Measurements from ENCODE around the gene AUTS2.

AUTS2 gene

DNA sequence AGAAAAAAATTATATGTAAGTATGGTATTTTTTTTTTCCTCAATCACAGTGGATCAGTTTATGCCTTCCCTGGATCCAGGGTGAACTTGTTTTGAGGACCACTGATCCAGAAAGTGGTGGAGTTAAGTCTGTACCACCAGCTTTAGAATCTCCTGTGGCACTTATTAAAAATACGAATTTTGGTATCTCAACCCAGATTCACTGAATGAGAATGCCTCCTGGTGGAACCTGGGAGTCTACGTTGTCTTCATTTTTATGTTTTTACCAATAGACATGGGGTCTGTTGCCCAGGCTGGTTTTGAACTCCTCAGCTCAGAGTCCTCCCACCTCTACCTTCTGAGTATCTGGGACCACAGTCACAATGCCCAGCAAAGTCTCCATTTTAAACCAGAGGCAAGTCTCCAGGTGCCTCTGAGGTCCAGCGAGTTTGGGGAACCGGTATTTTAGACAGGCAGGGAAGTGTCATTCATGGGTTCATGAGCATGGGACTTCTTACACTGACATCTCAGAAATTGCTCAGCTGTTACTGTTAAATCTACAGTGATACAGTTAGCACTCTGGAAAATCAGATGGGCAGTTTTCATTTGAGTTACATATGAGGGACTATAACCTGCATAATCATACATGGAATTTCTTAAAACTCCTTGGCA is 200.9 kb downstream of the AUTS2 start:
- DNase-seq, result no peak

DNA sequence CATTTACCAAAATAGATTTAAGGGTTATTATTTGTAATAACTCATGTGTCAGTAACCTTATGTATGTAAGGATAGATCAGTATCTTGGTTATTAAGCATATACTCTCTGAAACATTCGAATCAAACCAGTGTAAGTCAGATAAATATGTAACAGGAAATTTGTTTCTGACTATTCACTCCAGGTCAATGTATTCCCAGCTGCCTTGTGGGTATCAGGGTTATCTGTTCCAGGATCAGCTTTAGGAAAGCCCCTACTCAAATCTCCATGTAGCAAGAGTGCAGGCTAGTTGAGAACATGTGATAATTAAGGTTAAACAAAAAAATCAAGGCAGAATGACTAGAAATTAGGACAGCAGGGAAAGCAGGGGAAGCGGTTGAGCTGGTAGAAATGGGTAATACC is 201.7 kb downstream of the AUTS2 start:
- no peak for DNase-seq

DNA sequence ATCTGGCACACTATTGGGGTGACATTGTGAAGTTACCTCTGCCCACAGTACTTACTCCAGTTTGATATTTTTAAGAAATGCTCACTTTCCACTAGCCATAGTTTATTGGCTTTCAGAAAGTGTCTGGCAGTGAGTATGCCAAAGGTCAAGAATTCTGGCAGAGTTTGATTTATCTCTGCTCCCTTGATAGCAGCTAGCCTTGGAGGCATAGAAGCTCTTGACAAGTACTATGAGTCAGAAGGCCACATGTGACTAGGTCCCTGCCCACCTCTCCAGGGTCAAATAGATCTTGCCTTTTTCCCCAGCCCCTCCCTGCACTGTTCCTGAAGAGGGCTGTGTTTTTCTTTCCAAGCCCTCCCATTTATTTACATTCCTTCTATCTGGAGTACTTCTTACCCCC is 202.2 kb downstream of the AUTS2 start:
- no peak for DNase-seq

DNA sequence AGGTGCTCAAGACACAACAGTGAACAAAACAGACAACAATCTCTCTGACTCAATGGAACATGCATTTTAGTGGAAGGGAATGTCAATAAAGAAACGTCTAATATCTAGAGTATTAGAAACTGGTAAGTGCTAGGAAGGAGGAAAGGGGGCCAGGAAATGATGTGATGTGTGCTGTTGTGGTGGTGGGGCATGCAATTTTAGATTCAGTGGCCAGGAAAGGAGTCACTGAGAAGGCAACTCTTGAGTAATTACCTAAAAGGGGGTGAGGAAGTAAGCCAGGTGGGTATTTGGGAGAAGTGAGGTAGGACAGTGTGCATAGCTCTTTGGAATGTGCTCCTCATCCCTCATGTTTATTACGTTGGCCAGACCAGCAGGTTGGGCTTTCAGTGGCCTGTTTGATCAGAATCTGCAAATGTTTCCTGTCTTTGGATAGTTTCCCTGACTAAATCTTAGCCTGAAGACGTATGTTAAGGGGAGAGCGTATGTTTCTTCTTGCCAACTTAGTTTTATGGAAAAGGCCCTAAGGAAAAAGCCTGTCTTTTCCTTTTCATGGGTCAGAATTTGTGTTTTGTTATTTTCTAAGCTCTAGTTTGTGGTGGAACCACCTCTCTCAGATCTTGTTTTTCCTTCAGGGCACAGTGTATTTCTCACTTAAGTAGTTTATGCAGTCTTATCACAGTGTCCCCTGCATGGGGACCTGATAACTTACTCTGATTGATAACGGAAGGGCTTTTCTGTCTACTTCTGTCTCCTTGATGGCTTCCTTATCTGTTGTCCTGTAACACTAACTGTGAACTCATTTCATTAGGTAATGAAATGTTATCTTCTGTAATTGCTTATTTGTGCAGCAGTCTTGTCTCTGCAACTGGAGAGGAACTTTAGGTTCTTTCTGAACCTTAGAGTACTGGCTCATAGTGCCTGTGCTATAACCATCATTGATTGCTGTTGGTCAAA is 203.7 kb downstream of the AUTS2 start:
- DNase-seq, result no peak

DNA sequence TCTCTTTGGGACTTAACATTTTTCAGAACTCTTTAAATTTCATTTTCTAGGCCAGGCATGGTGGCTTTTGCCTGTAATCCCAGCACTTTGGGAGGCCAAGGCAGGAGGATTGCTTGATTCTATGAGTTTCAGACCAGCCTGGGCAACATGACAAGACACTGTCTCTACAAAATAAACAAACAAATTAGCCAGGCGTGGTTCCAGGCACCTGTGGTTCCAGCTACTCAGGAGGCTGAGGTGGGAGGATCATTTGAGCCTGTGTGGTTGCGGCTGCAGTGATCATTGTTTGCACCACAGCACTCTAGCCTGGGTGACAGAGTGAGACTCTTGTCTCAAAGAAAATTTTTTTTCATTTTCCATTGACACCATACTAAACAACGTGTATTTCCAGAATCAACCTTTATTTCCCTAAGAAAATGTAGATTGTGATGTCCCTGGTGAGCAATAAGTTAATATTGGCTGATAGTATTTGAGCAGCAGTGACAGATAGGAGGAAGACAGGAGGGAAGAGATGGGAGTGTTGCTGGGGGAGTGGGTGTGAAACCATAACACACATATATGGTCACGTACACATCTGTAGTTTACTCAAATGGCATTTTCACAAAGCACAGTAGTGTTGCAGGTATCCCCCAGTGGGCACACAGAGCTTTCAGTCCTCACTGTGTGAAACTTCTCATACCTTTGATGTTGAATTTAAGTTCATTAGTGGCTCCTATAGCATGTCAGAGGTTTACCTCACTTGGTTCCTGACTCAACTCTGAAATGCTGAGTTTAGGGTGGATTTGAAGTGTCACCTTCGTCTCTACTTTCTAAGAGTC is 205.6 kb downstream of the AUTS2 start:
- DNase-seq, result no peak

DNA sequence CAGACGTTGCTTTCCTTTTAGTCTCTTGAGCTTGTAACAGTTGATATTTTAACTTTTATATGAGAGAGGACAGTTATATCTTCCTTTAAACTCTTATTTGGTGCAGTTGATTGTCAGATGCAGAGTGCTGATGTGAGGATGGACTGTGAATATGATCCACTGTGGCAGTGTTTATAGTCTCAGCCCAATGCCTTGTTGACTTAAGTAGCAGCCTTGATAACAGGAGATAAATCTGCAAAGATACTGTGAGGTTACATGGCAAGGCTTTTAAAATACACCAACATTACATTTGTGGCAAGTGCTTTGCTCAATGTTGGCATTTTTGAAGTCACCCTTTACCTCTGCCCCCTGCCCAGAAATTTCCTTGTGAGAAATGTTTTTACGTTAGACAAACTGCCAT is 206.7 kb downstream of the AUTS2 start:
- no peak for DNase-seq

DNA sequence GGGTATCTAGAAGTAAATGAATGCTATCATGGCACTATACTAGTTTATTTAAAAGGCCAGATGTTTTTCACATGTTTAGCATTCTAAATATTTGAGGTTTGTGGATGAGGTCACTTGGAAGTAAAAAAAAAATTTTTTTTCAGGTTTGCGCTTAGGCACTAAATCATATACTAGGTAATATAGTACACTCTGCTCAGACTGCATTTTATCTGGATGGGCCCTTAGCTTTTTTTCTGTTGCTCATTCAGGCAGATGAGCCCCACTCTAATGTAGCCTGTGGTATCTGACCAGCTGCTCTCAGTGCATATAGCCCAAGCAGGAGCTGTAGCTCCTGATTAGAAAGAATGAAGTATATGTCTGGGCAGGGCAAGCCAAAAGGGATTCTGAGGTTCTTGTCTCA is 210.1 kb downstream of the AUTS2 start:
- DNase-seq, result no peak

DNA sequence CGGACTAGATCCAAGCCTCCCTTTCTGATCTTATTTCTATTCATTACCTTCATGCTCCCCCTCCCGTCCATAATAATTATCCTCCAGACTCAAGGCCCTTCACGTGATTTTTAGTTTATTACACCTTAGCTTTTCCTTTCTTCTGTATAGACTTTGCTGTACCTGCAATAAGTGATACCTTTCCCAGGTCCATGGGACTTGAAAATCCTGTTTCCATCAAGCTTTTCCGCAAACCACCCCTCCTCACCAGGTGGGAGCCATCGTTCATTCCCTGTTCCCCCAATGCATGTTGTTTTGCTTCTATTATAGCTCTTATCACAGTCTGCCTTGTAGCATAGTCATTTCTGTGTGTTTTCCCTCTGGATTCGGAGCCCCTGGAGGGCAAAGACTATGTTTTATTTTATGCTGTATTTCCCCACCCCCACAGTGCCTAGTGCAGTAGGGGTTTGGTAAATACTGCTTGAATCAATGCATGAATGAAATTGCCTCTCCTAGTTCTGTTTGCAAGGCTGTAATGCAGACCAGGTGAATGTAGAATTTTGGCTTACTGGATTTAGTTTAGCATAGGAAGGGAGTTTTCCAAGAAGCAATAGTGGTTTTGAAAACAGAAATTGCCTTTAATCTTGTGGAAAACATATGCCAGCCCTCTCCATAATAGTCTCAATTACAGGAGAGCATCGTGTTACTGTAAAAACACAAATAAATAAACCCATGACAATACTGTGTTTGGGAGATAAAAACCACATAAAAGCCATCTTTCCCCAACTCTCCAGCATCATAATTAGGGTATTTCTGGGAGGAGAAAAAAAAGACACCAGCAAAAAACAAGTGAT is 213.4 kb downstream of the AUTS2 start:
- no peak for DNase-seq

DNA sequence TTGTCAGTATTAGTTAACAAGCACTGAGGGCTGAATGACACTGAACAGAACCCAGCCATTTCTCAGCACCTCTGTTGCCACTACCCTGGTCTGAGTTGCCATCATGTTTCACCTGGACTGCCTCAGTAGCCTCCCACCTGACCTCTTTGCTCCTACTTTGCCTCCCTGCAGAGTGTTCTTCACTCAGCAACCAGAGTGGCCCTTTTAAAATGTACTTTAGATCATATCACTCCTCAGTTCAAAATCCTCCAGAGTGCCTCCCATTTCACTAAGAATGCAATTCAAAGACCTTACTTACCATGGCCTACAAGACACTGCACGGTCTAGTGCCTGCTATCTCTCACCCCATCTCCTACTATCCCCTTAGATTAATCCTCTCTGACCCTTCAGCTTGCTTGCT is 214.5 kb downstream of the AUTS2 start:
- no peak for DNase-seq

DNA sequence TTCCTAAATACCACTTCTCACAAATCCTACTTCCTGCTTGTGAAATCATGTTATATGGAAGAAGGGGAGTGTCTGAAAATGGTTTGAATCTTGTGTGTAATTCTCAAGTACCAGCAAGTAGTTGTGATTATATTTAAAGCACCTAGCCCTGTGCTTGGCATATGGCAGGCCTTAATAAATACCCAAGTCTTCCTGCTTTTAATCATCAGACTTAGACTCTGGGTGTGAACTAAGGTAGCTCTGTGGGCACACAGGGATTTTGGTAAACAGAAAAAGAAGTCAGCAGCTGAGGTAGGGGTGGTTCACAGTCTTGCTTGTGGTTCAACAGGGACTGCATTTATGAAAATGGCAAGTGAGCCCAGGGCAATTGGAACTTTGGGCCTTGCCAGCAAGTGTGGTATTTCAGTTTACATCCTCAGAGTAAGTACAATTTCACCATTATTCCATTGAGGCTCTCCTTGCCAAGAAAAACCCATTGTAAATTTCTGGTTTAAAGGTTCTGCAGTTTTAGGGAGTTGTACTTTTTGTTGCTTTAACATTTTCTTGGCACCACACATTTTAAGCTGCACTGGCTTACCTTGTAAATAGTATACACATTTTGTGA is 215.5 kb downstream of the AUTS2 start:
- no peak for DNase-seq

DNA sequence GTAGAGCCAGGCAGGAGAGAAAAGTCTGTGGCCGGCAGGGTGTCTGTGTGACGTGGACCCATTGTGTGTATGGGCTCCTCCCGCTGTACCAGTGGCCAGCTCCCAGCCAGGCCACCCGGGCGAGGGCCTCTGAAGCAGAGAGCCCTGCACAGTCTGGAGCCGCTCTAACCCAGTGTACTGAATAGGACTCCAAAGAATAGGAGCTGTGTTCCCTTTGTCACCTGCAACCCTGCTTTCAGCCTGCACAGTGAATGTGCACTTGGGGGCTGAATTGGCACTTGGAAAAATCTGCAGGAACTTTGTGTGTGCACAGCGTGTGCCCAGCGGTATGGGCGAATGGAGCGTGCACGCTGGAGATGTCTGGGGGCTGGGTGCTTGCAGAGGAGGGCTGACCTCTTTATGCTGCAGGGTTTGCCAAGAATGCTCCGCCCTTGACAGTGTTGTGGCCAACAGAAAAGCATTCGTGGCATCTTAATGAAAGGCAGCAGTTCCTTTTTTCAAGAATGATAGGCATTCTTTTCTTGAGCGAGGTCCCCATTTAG is 216.2 kb downstream of the AUTS2 start:
- no peak for DNase-seq

DNA sequence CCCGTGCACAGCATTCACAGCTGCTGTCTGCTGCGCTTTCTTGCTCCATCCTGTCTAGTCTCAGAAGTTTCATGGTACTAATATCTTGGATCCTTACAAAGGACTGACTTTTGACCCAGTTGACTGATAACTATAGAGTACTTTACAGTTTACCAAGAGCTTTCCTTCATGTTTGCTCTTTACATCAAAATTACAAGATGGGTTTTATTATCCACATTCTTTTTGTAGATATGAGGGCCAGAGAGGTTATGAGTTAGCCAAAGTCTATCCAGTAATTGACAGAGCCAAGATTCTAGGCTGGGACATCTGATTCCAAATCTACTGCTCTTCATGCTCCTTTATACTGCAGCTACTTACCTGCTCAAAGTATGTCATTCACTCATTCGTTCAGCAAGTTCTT is 218.2 kb downstream of the AUTS2 start:
- DNase-seq, result no peak

DNA sequence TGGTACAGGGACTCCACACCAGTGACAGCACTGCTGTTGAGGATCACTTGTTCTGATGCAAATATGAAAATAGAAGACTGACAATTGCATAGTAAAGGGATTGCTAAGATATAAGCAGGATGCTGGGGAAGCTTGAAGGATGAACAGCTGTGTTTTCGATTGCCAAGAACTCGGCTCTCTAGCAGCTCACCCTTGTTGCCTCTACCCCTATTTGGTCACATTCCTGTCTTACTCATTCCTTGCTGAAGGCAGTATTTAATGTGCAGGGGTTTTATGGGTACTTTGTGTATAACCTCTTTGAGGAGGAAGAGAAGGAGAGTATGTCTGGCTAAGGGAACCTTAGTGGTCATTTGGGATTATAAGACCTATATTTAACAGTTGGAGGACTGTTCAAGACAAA is 218.8 kb downstream of the AUTS2 start:
- no peak for DNase-seq

DNA sequence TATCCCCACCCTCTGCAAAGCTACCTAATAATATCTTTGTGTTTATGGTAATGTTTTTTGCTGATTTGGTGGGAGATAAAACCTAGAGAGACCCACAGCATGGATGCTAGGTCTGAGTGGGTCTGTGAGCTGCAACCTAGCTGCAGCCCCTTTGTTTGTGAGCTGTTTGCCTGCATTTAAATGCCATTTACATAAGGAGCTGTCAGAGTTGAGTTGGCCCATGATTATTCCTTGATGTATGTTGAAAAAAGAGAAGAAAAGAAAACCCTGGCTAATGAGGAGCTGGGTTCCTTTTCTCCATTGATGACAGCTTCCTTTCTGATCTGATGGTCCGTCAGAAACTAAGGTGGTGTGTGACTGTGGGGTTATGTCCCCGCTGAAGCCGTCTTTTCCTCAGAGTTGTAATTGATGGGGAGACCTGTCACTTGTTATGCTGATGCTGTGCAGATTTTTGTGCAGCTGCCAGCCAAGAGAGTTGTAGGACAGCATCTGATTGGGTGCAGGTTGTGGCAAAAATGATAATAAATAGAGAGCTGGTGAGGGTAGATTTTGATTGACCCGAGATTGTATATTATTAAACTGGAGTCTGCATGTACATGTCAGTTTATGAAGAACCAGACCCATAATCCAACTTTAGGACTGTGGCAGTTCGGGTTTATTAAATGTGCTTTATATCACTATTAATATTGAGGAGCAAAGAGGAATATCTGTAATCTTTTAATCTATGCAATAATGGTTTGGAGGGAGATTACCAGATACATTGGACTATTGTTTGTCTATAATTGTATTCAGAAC is 219.8 kb downstream of the AUTS2 start:
- DNase-seq, result no peak

DNA sequence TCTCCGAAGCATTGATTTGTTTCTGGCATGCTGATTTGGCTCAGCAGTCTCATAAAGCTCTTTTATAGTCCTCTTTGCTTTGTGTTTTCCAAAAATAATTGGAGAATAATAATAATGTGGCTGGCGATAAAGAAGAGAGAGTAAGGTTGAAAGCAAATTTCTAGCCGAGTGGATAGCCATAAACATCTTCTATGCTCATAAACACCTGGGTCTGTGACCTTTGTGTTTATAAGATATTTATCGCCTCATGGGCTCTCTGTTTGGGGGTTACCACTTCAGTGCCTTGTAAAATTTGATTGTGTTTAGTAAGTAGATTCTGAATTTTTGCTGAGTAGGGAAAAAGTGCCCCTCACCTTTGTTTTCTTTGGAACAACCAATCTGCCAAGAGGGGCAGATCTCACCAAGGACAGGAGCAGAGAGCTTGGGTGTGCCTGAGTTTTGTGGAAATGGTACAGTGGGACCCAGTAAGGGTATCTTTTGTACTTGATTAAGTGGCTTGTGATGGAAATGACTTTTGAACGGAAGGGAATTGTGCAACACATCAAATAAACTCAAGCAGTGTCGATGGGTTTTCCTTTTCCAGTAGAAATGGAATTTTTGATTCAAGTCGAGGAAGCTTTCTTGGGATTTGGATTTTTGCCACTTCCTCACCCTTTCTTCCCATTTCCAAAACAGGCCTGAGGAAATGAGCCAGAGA is 220.5 kb downstream of the AUTS2 start:
- no peak for DNase-seq

DNA sequence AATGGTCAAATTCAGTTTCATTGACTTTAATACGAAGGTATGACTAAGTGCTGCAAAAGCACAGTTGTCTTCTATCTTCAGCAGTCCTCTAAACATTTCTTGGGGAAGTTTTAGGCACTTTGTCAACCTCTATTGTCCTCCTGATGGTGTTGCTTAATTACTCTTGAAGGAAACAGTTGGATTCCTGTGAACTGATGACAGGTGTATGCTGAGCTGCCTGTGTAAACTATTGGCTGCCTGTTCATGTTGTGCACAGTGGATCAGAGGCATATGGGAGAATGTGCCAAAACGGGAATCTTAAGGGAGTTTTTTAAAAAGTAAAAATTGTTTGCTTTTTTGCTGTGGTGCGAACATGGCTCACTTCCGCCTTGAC is 221.0 kb downstream of the AUTS2 start:
- DNase-seq, result no peak

DNA sequence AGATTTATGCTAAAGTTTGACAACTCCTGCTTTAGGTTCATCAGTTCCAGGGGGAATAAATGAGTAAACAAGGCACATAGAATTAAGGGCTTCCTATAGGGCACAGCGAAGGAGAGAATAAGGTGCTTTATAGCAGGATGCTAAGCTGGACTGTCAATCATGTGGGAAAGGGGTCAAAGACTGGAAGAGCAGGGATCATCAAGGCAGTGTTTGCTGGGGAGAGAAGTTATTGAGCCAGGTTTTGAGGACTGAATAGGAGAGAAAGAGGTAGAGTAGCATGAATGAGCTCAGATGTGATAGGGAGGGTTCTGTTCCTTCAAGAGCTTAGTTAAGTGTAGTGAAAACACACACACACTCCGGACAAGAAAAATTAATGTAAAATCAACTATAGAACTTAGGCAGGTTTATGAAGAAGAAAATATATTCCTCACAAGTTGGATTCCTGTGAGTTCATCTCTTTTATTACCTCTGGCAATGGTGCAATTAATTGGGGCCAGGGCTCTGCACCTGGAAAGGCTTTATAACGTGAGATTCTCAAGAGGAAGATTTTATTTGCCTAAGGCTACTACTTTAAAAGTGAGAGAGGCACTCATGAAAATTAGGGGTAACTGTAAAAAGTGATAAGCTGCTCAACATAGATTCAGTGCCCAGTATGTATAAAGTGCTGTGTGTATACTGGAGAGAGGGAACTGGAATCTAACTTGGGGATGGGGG is 222.4 kb downstream of the AUTS2 start:
- DNase-seq, result no peak

DNA sequence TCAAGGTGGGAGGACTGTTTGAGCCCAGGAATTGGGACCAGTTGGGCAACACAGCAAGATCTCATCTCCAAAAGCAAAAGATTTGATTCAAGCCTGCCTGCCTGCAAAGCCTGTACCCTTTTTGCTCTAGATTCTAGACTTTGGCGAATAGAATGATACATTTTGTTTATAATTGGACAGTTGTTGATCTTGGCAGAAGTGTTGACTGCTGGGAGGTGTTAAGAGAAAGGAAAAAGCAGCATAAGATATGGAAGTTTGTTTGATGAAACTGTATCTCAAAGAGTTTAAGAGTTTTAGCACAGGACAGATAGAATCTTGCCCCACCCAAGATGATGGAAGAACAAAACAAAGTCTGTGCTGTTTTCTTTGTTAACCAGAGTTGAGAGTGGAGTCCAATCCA is 224.1 kb downstream of the AUTS2 start:
- DNase-seq, result no peak

DNA sequence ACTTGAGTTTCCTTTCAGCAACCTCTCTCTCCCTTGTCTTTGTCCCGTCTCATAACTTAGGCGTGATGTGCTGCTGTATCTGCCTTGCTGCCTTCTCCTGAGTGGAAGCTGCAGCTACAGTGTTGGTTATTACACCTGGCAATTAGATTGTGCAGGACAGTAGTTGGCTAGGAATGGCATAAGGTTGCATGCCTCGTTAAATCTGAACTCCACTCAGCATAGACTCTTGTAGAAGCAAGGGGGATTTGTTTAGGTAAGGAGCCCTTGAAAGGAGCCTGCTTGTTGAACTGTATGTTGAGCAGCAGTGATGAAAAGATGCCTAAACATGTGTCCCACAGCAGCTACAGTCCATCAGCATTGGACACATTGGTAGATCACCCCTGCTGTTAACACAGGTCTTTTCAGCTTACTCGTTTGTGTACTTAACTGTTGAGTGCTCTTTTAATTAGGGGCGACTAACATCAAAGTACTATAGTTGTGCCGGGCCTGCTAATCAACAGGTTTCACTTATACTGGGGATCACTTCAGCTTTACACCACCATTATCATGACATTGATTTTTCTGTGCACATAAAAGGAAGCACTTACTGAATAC is 225.0 kb downstream of the AUTS2 start:
- DNase-seq, result peak; percentile 70 to 81

Data from NCI-H187 (cell line).